Stromal cell of bone marrow (primary cell): ENCODE data around the gene SAXO1.
"Not testable (repeated sequence)": the region's sequence is repeated elsewhere in the genome, so short reads cannot be mapped to it uniquely, and the experiment has no call there.

ENCODE experiments used
- DNase-seq: peaks from one replicate; pipeline ENCODE4 v3.0.0-alpha.2; 2012; ENCODE audit warnings: low read depth

SAXO1 gene

GRCh38 chr9:19033015-19033414, at the start of gene SAXO1:
TSS of gene SAXO1 (minus strand) at chr9:19033209. CDS start at chr9:19032908, 301 bp downstream.
- no peak for DNase-seq

- no peak for DNase-seq
These were observed 41.8 kb upstream of the SAXO1 start for GRCh38 chr9:19074836-19075235.

GRCh38 chr9:19074229-19074628, 41.2 kb upstream of the SAXO1 start:
- DNase-seq: no peak

GRCh38 chr9:19057033-19057432, 24.0 kb upstream of the SAXO1 start:
- no peak for DNase-seq

- no peak for DNase-seq
These were observed 17.9 kb upstream of the SAXO1 start for GRCh38 chr9:19050637-19051591.

GRCh38 chr9:19049917-19050636, 17.1 kb upstream of the SAXO1 start:
- peak; percentile 8 for DNase-seq

GRCh38 chr9:19048966-19049916, 16.2 kb upstream of the SAXO1 start, which contains the start of gene RRAGA:
TSS of gene RRAGA (plus strand) at chr9:19049427. CDS start at chr9:19049660, 233 bp downstream.
- DNase-seq: peak; percentile 92

- no peak for DNase-seq
These were observed 3.6 kb upstream of the SAXO1 start for GRCh38 chr9:19036611-19037010.

- no peak for DNase-seq
These were observed 603 bp downstream of the SAXO1 start for GRCh38 chr9:19032406-19032805.

GRCh38 chr9:19030899-19031298, 2.1 kb downstream of the SAXO1 start:
- DNase-seq: no peak

GRCh38 chr9:19028835-19029451, 4.1 kb downstream of the SAXO1 start:
- DNase-seq: peak; percentile 64

- DNase-seq: no peak
These were observed 5.2 kb downstream of the SAXO1 start for GRCh38 chr9:19027825-19028224.

- no peak for DNase-seq
These were observed 6.6 kb downstream of the SAXO1 start for GRCh38 chr9:19026375-19026774.

GRCh38 chr9:19023078-19023477, 9.9 kb downstream of the SAXO1 start:
- no peak for DNase-seq

- DNase-seq: no peak
These were observed 10.8 kb downstream of the SAXO1 start for GRCh38 chr9:19022206-19022605.

- not testable (repeated sequence) for DNase-seq
These were observed 11.4 kb downstream of the SAXO1 start for GRCh38 chr9:19021649-19022048.

GRCh38 chr9:19020886-19021455, 12.0 kb downstream of the SAXO1 start:
- no peak for DNase-seq

GRCh38 chr9:19018201-19018600, 14.8 kb downstream of the SAXO1 start:
- no peak for DNase-seq

GRCh38 chr9:19009391-19009965, 23.5 kb downstream of the SAXO1 start:
- DNase-seq: no peak

- no peak for DNase-seq
These were observed 32.9 kb downstream of the SAXO1 start for GRCh38 chr9:19000133-19000532.
